ENCODE data around the gene FAR1.

FAR1 gene

DNA sequence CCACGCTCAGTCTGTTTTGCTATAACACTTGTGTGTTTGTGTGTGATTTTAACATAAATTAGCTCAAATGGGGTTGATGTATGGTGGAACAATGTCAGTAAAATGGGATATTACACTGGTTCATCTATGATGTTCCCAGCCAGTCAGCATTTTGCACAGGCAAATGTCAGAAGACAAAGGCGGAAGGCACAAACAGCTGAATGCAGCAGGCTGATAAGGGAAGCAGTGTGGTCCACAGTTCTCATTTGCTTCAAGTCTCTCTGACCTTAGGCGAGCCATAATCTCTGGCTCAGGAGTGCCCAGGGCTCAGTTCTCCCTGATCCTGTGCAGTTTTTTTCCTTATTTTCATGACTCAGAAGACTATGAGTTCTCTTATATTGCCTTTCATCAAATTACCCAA, 102.7 kb downstream of the FAR1 start:
- no peak for TF ChIP-seq CTCF (IDR thresholded peaks at IDR 0.05; ENCODE audit: insufficient read depth, low read depth, low read length, missing control alignments)

GRCh38 chr11:13772223-13773046, 104.0 kb downstream of the FAR1 start:
- DNase-seq (ENCODE audit: low read depth), result peak; percentile 74
- no peak overlapping the region for H3K4me3 ChIP-seq (ENCODE audit: low read depth, low read length)
- TF ChIP-seq CTCF (IDR thresholded peaks at IDR 0.05; ENCODE audit: insufficient read depth, low read depth, low read length, missing control alignments), result peak; percentile 37

More for the DNA sequence above, 102.7 kb downstream of the FAR1 start:
- DNase-seq (ENCODE audit: low read depth), result no peak
- no peak overlapping the region for H3K4me3 ChIP-seq (ENCODE audit: low read depth, low read length)

- no peak for DNase-seq (ENCODE audit: low read depth)
- no peak for TF ChIP-seq CTCF (IDR thresholded peaks at IDR 0.05; ENCODE audit: insufficient read depth, low read depth, low read length, missing control alignments)
- no peak overlapping the region for H3K4me3 ChIP-seq (ENCODE audit: low read depth, low read length)
These were observed 107.0 kb downstream of the FAR1 start for GRCh38 chr11:13775471-13775870.

GRCh38 chr11:13776134-13776815, 107.8 kb downstream of the FAR1 start:
- DNase-seq (ENCODE audit: low read depth), result peak; percentile 7
- no peak overlapping the region for H3K4me3 ChIP-seq (ENCODE audit: low read depth, low read length)
- TF ChIP-seq CTCF (IDR thresholded peaks at IDR 0.05; ENCODE audit: insufficient read depth, low read depth, low read length, missing control alignments), result peak; percentile 24

DNA sequence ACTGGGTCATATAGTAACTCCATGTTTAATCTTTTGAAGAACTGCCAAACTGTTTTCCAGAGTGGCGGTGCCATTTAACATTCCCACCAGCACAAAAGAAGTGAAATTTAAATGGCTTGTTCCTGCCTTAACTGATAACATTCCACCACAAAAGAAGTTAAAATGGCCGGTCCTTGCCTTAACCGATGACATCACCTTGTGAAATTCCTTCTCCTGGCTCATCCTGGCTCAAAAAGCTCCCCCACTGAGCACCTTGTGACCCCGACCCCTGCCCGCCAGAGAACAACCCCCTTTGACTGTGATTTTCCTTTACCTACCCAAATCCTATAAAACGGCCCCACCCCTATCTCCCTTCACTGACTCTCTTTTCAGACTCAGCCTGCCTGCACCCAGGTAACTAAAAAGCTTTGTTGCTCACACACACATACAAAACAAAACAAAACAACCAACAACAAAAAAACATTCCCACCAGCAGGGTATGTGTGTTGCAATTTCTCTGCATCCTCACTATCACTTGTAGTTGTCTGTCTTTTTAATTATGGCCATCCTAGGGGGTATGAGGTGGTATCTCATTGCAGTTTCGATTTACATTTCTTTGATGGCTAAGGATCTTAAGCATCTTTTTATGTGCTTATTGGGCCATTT, 109.0 kb downstream of the FAR1 start:
- no peak for DNase-seq (ENCODE audit: low read depth)
- TF ChIP-seq CTCF (IDR thresholded peaks at IDR 0.05; ENCODE audit: insufficient read depth, low read depth, low read length, missing control alignments), result no peak

DNA sequence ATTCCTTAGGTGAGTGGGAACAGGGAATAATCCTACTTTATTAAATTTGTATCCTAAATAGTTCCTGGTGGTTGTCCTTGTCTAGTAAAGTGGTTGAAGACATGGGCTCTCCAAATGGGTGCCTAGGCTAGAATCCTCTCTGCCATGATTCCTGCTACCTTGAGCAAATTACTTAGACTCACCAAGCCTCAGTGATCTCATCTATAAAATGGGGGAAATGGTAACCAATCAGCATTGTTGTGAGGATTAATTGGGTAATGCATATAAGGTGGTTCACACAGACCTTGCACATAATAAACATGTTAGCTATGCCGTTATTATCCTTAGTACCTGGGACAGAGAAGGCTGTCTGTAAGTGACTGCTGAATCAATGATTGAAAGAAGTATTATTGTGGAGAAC, 109.9 kb downstream of the FAR1 start:
- no peak for DNase-seq (ENCODE audit: low read depth)
- no peak overlapping the region for H3K4me3 ChIP-seq (ENCODE audit: low read depth, low read length)
- no peak for TF ChIP-seq CTCF (IDR thresholded peaks at IDR 0.05; ENCODE audit: insufficient read depth, low read depth, low read length, missing control alignments)

More for the DNA sequence above, 109.0 kb downstream of the FAR1 start:
- no peak overlapping the region for H3K4me3 ChIP-seq (ENCODE audit: low read depth, low read length)

Measured in GM12865 (cell line).